Retinal pigment epithelial cell (primary cell): ENCODE measurements around the gene MYD88.
"Not testable (repeated sequence)": the region's sequence is repeated elsewhere in the genome, so short reads cannot be mapped to it uniquely, and the experiment has no call there.

ENCODE experiments used
- DNase-seq: peaks from one replicate; pipeline ENCODE4 v3.0.0-alpha.2; 2010; ENCODE audit warnings: low read depth
- H3K4me3 ChIP-seq: 2 replicates; pipeline ENCODE4 v1.5.1; 2011; ENCODE audit warnings: mild to moderate bottlenecking, low read length, control low read depth, moderate library complexity
- CTCF ChIP-seq: conservative IDR thresholded peaks from 2 replicates; pipeline ENCODE4 v1.5.1; 2011; ENCODE audit warnings: low read depth, low read length, control low read depth, inconsistent platforms

MYD88 gene

GRCh38 chr3:38154625-38155255 is 16.3 kb downstream of the MYD88 start:
- no peak for DNase-seq
- no peak overlapping the region for H3K4me3 ChIP-seq
- no peak for TF ChIP-seq CTCF

- H3K4me3 ChIP-seq: no peak overlapping the region
- no peak for DNase-seq
- no peak for TF ChIP-seq CTCF
These were observed 17.4 kb downstream of the MYD88 start for GRCh38 chr3:38155825-38156224.

- no peak for TF ChIP-seq CTCF
- no peak for DNase-seq
- H3K4me3 ChIP-seq: no peak overlapping the region
These were observed 18.7 kb downstream of the MYD88 start for GRCh38 chr3:38157117-38157516.

- no peak for TF ChIP-seq CTCF
- H3K4me3 ChIP-seq: no peak overlapping the region
- DNase-seq: no peak
These were observed 19.1 kb downstream of the MYD88 start for GRCh38 chr3:38157595-38157994.

GRCh38 chr3:38158472-38158871 is 20.0 kb downstream of the MYD88 start:
- H3K4me3 ChIP-seq: no peak overlapping the region
- DNase-seq: no peak
- TF ChIP-seq CTCF: no peak

GRCh38 chr3:38160704-38161103 is 22.2 kb downstream of the MYD88 start:
- DNase-seq, H3K4me3 ChIP-seq: not testable (repeated sequence)

- no peak for DNase-seq
- H3K4me3 ChIP-seq: no peak overlapping the region
- TF ChIP-seq CTCF: peak; percentile 23
These were observed 24.8 kb downstream of the MYD88 start for GRCh38 chr3:38163117-38163840.
